ENCODE data around the gene SAMD1. TPM values are rescaled to one million over a fixed set of nuclear protein-coding genes. Genes with fewer than 3 reads are reported as not detected.
"Not testable (repeated sequence)": the region's sequence is repeated elsewhere in the genome, so short reads cannot be mapped to it uniquely, and the experiment has no call there.

SAMD1 gene
- polyA plus RNA-seq, 1 donor (not counting 4 experiments of a cell fraction or from before 2014, with no cell fraction given), result 5.3 TPM

DNA sequence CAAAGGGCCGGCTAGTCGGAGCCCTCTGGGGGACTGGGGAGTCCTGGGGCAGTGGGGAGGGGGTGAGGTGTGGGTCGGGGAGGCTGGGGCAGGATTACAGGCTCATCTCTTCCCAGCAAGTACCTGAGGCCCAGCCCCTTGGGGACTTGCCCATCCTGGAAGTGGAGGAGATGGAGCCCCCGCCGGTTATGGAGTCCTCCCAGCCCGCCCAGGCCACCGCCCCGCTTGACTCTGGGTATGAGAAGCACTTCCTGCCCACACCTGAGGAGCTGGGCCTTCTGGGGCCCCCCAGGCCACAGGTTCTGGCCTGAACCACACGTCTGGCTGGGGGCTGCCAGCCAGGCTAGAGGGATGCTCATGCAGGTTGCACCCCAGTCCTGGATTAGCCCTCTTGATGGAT lies 38.6 kb downstream of the SAMD1 start:
- no peak overlapping the region for H3K9ac ChIP-seq (ENCODE audit: control insufficient read depth, extremely low read depth, insufficient read depth, low read length)
- peaks cover 0 to 2% of the 10 kb centered on the region in 2 experiments for H3K36me3 ChIP-seq (ENCODE audit: control insufficient read depth in 2 of 2, extremely low read depth in 1 of 2, insufficient read depth in 2 of 2, low read length in 2 of 2)
- H3K27me3 ChIP-seq (ENCODE audit: control insufficient read depth, extremely low read depth, insufficient read depth, low read length), result peaks cover 12% of the 10 kb centered on the region
- no peaks in the 10 kb centered on the region for H3K9me1 ChIP-seq (ENCODE audit: control insufficient read depth, extremely low read depth, insufficient read depth, low read length)
- FAIRE-seq (no peak), DNase-seq (ENCODE audit: low read depth, low spot score) (no peak)
- H3K79me2 ChIP-seq (ENCODE audit: control insufficient read depth, insufficient read depth, low read length), result no peaks in the 10 kb centered on the region
- no peak overlapping the region for H3K27ac ChIP-seq (ENCODE audit: control insufficient read depth, insufficient read depth, low read length)
- H4K20me1 ChIP-seq (ENCODE audit: control insufficient read depth, extremely low read depth, insufficient read depth, low read length), result no peaks in the 10 kb centered on the region
- no peak overlapping the region for H2AFZ ChIP-seq (ENCODE audit: control insufficient read depth, low read length)
- H3K9me3 ChIP-seq (ENCODE audit: control insufficient read depth, low read depth, low read length), result no peaks in the 10 kb centered on the region
- no peaks in the 10 kb centered on the region for H3K4me1 ChIP-seq (ENCODE audit: control insufficient read depth, extremely low read depth, insufficient read depth, low read length)
- TF ChIP-seq, protein P1, sequence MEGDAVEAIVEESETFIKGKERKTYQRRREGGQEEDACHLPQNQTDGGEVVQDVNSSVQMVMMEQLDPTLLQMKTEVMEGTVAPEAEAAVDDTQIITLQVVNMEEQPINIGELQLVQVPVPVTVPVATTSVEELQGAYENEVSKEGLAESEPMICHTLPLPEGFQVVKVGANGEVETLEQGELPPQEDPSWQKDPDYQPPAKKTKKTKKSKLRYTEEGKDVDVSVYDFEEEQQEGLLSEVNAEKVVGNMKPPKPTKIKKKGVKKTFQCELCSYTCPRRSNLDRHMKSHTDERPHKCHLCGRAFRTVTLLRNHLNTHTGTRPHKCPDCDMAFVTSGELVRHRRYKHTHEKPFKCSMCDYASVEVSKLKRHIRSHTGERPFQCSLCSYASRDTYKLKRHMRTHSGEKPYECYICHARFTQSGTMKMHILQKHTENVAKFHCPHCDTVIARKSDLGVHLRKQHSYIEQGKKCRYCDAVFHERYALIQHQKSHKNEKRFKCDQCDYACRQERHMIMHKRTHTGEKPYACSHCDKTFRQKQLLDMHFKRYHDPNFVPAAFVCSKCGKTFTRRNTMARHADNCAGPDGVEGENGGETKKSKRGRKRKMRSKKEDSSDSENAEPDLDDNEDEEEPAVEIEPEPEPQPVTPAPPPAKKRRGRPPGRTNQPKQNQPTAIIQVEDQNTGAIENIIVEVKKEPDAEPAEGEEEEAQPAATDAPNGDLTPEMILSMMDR (optimal IDR thresholded peaks at IDR 0.05 in 1 of 3, IDR thresholded peaks at IDR 0.05 in 1 of 3, conservative IDR thresholded peaks at IDR 0.05 in 1 of 3; ENCODE audit: extremely low read depth in 1 of 3, insufficient read depth in 2 of 3, low read length in 3 of 3), result no peak
- TF ChIP-seq EZH2 (IDR thresholded peaks at IDR 0.05; ENCODE audit: low read length), result no peak
- dilution Hi-C loops (cut with MboI; ENCODE audit: extremely low pct_ligation_motif_present, low sequenced_read_pairs), result no loop called here
- no peak overlapping the region for H3K4me3 ChIP-seq (ENCODE audit: control insufficient read depth in 2 of 3, extremely low read depth in 1 of 3, insufficient read depth in 2 of 3, low read depth in 1 of 3, low read length in 3 of 3)
- no peak overlapping the region for H3K4me2 ChIP-seq (ENCODE audit: control insufficient read depth, extremely low read depth, insufficient read depth, low read depth, low read length)

DNA sequence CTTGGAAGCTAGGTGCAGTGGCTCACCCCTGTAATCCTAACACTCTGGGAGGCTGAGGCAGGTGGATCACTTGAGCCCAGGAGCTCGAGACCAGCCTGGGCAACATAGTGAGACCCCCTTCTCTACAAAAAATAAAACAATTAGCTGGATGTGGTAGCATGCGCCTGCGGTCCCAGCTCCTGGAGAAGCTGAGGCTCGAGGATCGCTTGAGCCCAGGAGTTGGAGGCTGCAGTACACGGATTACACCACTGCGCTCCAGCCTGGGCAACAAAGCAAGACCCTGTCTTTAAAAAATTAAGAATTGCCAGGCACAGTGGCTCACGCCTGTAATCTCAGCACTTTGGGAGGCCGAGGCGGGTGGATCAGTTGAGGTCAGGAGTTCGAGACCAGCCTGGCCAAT lies 39.6 kb downstream of the SAMD1 start:
- dilution Hi-C loops (cut with MboI; ENCODE audit: extremely low pct_ligation_motif_present, low sequenced_read_pairs); H2AFZ ChIP-seq (ENCODE audit: control insufficient read depth, low read length); DNase-seq (ENCODE audit: low read depth, low spot score); H3K9me1 ChIP-seq (ENCODE audit: control insufficient read depth, extremely low read depth, insufficient read depth, low read length); H3K9me3 ChIP-seq (ENCODE audit: control insufficient read depth, low read depth, low read length); H3K27me3 ChIP-seq (ENCODE audit: control insufficient read depth, extremely low read depth, insufficient read depth, low read length); H3K36me3 ChIP-seq (ENCODE audit: control insufficient read depth in 2 of 2, extremely low read depth in 1 of 2, insufficient read depth in 2 of 2, low read length in 2 of 2); H4K20me1 ChIP-seq (ENCODE audit: control insufficient read depth, extremely low read depth, insufficient read depth, low read length); H3K9ac ChIP-seq (ENCODE audit: control insufficient read depth, extremely low read depth, insufficient read depth, low read length); FAIRE-seq; H3K4me1 ChIP-seq (ENCODE audit: control insufficient read depth, extremely low read depth, insufficient read depth, low read length); H3K4me3 ChIP-seq (ENCODE audit: control insufficient read depth in 2 of 3, extremely low read depth in 1 of 3, insufficient read depth in 2 of 3, low read depth in 1 of 3, low read length in 3 of 3); H3K4me2 ChIP-seq (ENCODE audit: control insufficient read depth, extremely low read depth, insufficient read depth, low read depth, low read length); H3K79me2 ChIP-seq (ENCODE audit: control insufficient read depth, insufficient read depth, low read length); H3K27ac ChIP-seq (ENCODE audit: control insufficient read depth, insufficient read depth, low read length): not testable (repeated sequence)

DNA sequence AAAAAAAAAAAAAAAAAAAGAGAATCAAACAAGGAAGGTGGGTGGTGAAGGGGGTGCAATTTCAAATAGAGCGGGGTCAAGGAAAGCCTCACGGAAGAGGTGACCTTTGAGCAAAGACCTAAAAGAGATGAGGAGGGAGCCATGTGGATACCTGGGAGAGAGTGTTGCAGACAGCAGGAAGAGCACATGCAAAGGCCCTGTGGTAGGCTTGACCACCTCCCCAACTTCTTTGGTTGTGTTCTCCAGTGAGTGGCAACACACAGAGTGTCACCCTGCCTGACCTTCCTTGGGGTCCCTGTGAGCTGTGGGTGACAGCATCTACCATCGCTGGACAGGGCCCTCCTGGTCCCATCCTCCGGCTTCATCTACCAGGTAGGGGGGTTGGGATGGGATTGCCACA lies 40.0 kb downstream of the SAMD1 start:
- no peaks in the 10 kb centered on the region for H4K20me1 ChIP-seq (ENCODE audit: control insufficient read depth, extremely low read depth, insufficient read depth, low read length)
- peaks cover 4% of the 10 kb centered on the region for H3K27me3 ChIP-seq (ENCODE audit: control insufficient read depth, extremely low read depth, insufficient read depth, low read length)
- H3K4me3 ChIP-seq (ENCODE audit: control insufficient read depth in 2 of 3, extremely low read depth in 1 of 3, insufficient read depth in 2 of 3, low read depth in 1 of 3, low read length in 3 of 3), result no peak overlapping the region
- no peak for DNase-seq (ENCODE audit: low read depth, low spot score)
- peaks cover 0 to 2% of the 10 kb centered on the region in 2 experiments for H3K36me3 ChIP-seq (ENCODE audit: control insufficient read depth in 2 of 2, extremely low read depth in 1 of 2, insufficient read depth in 2 of 2, low read length in 2 of 2)
- dilution Hi-C loops (cut with MboI; ENCODE audit: extremely low pct_ligation_motif_present, low sequenced_read_pairs), result no loop called here
- no peaks in the 10 kb centered on the region for H3K9me1 ChIP-seq (ENCODE audit: control insufficient read depth, extremely low read depth, insufficient read depth, low read length)
- H3K4me1 ChIP-seq (ENCODE audit: control insufficient read depth, extremely low read depth, insufficient read depth, low read length), result no peaks in the 10 kb centered on the region
- no peaks in the 10 kb centered on the region for H3K79me2 ChIP-seq (ENCODE audit: control insufficient read depth, insufficient read depth, low read length)
- no peak overlapping the region for H3K9ac ChIP-seq (ENCODE audit: control insufficient read depth, extremely low read depth, insufficient read depth, low read length)
- no peak for TF ChIP-seq EZH2 (IDR thresholded peaks at IDR 0.05; ENCODE audit: low read length)
- TF ChIP-seq, protein P1 (optimal IDR thresholded peaks at IDR 0.05 in 1 of 3, IDR thresholded peaks at IDR 0.05 in 1 of 3, conservative IDR thresholded peaks at IDR 0.05 in 1 of 3; ENCODE audit: extremely low read depth in 1 of 3, insufficient read depth in 2 of 3, low read length in 3 of 3), result no peak
- H2AFZ ChIP-seq (ENCODE audit: control insufficient read depth, low read length), result no peak overlapping the region
- no peak overlapping the region for H3K27ac ChIP-seq (ENCODE audit: control insufficient read depth, insufficient read depth, low read length)
- H3K4me2 ChIP-seq (ENCODE audit: control insufficient read depth, extremely low read depth, insufficient read depth, low read depth, low read length), result no peak overlapping the region
- FAIRE-seq, result no peak
- no peaks in the 10 kb centered on the region for H3K9me3 ChIP-seq (ENCODE audit: control insufficient read depth, low read depth, low read length)
